A172 (cell line): ENCODE data around the gene EMB. TPM values are rescaled to one million over a fixed set of nuclear protein-coding genes. Genes with fewer than 3 reads are reported as not detected.
"Not testable (repeated sequence)": the region's sequence is repeated elsewhere in the genome, so short reads cannot be mapped to it uniquely, and the experiment has no call there.

Source experiments
- DNase-seq: peaks from one replicate; pipeline ENCODE4 v3.0.0-alpha.2; 2015; ENCODE audit warnings: low spot score
- total RNA-seq: library from RNA; depleted of rRNA; stranded (reverse); fragments of >200 nt; shearing (Covaris generic); gene quantifications from 2 replicates; pipeline ENCODE4 v1.2.3, GENCODE V29; 2014

EMB gene
- total RNA-seq, 1 experiment from 2014 or later = not detected

DNA sequence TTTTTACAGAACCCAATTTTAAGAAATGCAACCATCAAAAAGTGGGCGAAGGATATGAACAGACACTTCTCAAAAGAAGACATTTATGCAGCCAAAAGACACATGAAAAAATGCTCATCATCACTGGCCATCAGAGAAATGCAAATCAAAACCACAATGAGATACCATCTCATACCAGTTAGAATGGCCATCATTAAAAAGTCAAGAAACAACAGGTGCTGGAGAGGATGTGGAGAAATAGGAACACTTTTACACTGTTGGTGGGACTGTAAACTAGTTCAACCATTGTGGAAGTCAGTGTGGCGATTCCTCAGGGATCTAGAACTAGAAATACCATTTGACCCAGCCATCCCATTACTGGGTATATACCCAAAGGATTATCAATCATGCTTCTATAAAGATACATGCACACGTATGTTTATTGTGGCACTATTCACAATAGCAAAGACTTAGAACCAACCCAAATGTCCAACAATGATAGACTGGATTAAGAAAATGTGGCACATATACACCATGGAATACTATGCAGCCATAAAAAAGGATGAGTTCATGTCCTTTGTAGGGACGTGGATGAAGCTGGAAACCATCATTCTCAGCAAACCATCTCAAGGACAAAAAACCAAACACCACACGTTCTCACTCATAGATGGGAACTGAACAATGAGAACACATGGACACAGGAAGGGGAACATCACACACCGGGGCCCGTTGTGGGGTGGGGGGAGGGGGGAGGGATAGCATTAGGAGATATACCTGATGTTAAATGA, 19.7 kb downstream of the EMB start:
- DNase-seq = not testable (repeated sequence)

DNA sequence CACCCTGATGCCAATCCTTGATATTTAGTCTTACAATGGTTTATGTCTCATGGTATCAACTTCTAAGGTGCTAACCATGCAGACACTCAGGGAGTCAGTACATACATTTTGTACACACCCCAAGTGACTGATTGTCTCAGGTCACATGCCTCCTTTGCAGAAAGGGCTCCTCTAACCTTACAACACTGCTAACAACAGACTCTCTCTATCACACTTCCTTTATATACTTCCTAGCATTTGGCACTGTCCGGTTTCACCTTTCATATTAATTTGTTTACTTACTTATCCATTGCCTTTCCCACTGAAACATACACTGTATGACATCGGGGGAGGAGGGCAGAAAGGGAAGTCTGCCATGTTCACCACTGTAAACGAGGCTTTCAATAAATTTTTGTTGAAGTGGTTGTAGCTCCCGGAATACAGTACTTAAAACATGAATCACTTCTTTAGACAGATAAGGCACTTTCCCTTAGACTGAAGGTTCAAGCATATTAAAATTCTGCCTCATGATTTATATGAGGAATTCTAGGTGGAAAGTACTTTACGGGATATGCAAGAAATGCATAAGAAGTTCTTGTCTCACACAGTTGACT, 20.6 kb downstream of the EMB start:
- DNase-seq = peak; percentile 9

DNA sequence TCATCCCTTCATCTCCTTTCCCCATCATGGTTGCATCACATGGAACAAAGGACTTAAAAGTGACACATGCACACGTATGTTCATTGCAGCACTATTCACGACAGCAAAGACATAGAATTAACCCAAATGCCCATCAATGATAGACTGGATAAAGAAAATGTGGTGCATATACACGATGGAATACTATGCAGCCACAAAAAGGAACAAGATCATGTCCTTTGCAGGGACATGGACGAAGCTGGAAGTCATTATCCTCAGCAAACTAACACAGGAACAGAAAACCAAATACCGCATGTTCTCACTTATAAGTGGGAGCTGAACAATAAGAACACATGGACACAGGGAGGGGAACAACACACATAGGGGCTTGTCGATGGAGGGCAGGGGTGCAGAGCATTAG, 21.4 kb downstream of the EMB start:
- DNase-seq = not testable (repeated sequence)

GRCh38 chr5:50416637-50417036, 24.5 kb downstream of the EMB start:
- not testable (repeated sequence) for DNase-seq

GRCh38 chr5:50415912-50416311, 25.2 kb downstream of the EMB start:
- no peak for DNase-seq

DNA sequence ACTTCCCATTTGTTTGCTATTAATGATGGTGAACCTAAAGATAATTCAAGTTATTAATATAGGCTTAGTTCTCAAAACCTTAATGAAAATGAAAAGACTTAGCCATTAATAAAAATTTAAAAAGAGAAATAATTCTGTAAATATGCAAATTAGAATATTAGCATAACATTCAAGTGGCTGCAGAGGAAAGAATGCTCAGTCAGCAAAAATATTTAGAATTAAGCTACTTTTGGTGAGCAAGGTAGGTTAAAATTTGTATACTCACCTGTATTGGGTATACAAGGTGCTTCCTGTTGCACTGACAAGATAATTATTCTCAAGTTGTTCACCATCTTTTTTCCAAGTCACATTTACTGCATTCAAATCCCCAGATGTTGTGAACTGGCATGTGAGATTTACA, 30.2 kb downstream of the EMB start:
- DNase-seq = not testable (repeated sequence)

GRCh38 chr5:50406877-50407276, 34.2 kb downstream of the EMB start:
- DNase-seq = no peak

DNA sequence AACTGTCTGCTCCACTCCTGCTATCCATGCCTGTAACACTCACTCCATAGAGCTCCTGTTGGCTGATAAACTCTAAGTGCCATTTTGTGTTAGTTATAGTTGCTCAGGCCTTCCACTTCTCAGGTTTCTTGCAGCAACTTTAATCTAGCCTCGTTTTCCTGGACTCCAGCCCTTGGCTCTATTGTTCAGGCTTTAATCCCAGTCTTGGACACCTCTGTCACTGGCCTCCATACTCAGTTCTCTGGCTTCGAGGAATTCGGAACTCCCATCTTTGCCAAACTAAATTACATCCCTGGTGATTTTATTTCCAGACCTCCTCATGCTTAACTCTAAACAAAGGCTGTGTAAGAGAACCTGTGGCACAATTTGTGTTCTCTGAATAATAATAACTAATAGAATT, 39.8 kb downstream of the EMB start:
- no peak for DNase-seq

DNA sequence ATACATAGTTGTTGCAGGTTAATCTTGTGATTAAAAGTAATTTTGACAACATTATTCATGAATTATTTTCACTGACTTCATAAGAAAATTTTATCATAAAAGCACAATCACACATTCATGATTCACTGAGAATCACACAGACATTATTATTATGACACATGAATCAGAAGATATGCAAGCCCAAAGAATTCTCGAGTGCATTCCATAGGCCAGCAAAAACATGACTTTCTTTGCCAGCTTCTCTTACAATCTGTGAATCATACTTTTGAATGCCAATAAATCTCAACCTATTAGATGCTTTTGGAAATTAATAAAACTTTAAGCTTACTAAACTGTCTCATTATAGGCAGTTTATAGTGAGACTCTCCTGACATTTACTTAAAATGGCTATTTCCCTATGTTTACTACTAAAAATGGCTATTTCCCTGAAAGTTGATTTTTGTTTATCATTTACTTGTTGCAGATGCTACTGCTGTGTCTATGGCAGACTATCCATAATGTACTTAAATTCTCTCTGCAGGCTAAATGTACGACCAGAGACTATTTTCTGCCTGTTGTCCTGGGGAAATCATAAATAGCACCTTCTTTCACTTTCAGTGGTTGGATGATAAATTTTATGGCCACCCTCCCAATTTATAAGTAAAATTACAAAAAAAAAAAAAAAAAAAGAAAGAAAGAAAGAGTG, 47.0 kb downstream of the EMB start:
- DNase-seq = peak; percentile 65

DNA sequence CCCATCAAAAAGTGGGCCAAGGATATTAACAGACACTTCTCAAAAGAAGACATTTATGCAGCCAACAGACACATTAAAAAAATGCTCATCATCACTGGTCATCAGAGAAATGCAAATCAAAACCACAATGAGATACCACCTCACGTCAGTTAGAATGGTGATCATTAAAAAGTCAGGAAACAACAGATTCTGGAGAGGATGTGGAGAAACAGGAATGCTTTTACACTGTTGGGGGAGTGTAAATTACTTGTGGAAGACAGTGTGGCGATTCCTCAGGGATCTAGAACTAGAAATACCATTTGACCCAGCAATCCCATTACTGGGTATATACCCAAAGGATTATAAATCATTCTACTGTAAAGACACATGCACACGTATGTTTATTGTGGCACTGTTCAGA, 48.8 kb downstream of the EMB start:
- not testable (repeated sequence) for DNase-seq

DNA sequence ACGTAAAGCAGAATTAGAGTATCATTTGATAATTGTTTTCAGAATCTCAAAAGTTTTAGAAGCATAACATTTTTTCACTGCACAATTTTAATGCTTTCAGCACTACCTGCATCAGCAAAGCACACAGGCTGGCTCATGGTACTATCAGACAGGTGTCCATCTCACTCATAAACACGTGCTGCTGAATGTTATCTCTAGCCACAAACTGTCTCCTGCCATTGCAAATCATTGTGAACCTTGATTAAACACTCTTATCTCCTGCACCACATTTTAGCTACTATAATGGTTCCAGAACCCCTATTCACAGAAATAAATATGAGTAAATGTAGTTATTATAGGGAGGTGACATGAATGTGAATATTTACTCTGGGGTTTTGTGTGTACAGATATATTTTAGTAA, 56.7 kb downstream of the EMB start:
- DNase-seq = not testable (repeated sequence)

GRCh38 chr5:50376696-50377095, 64.4 kb downstream of the EMB start:
- not testable (repeated sequence) for DNase-seq

- not testable (repeated sequence) for DNase-seq
Observed at GRCh38 chr5:50369287-50370033, 71.6 kb downstream of the EMB start.

- DNase-seq = no peak
Observed at GRCh38 chr5:50365426-50366251, 75.4 kb downstream of the EMB start.

DNA sequence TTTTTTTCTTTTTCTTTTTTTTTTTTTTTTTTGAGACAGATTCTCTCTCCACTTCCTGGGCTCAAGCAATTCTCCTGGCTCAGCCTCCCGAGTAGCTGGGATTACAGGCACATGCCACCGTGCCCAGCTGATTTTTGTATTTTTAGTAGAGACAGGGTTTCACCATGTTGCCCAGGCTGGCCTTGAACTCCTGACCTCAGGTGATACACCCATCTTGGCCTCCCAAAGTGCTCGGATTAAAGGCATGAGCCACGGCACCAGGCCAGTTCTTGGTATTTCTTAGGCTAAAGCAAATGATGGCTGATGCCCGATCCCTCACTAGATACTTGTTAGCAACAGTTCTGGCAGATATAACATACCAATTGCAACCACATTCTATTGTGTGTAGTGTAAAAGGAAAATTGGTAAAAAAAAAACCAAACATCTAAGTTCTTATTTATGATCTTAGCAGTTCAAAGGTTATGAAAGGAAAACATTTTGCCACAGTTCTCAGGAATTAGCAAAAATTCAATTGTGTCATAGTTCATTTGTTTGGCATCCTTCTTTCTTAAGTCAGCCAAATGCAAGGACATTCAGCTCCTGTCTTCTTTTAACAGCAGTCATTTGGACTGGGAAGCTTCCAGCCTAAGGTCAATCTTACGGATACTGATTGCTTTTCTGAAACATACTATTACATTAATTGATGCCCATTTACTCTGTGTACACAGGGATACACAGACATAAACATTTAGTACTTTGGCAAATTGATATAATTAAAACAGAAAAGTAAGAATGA, 76.4 kb downstream of the EMB start:
- not testable (repeated sequence) for DNase-seq

- DNase-seq = no peak
Observed at GRCh38 chr5:50359187-50359586, 81.9 kb downstream of the EMB start.

DNA sequence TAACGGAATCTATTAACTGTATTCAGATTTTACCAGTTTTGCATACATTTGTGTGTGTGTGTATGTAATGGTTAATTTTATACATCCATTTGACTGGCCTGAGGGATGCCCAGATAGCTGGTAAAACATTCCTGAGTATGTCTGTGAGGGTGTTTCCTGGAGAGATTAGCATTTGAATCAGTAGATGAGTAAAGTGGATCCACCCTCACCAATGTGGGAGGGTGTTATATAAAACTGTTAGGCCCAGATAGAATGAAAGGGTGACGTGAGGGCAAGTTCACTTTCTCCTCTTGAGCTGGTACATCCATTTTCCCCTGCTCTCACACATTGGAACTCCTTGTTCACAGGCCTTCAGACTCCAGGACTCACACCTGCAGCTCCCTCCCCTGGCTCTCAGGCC, 88.7 kb downstream of the EMB start:
- DNase-seq = no peak
